ENCODE measurements around the gene WNT3A. TPM values are rescaled to one million over a fixed set of nuclear protein-coding genes. Genes with fewer than 3 reads are reported as not detected.

Gene WNT3A
- total RNA-seq, 1 donor from 2014 or later = 10.1 TPM

- DNase-seq (no peak), ATAC-seq (no peak)
- H3K27ac ChIP-seq = no peak overlapping the region
- H3K9me3 ChIP-seq = no peaks in the 10 kb centered on the region
- H3K27me3 ChIP-seq = peaks cover 22% of the 10 kb centered on the region
- TF ChIP-seq CTCF (IDR thresholded peaks at IDR 0.05) = no peak
- no peaks in the 10 kb centered on the region for H3K4me1 ChIP-seq
- H3K4me3 ChIP-seq = no peak overlapping the region
- no peaks in the 10 kb centered on the region for H3K36me3 ChIP-seq
- intact Hi-C loops (cut with DNase I) = no loop called here
Observed at GRCh38 chr1:228070173-228070572, 63.4 kb downstream of the WNT3A start.

GRCh38 chr1:228070851-228071250 is 64.1 kb downstream of the WNT3A start:
- no peak for DNase-seq
- Histone ChIP-seq H3K27me3 (peaks cover 15% of the 10 kb centered on the region), H3K36me3 (no peaks in the 10 kb centered on the region), H3K27ac (no peak overlapping the region), H3K4me1 (no peaks in the 10 kb centered on the region), H3K9me3 (no peaks in the 10 kb centered on the region), H3K4me3 (no peak overlapping the region)
- intact Hi-C loops (cut with DNase I) = no loop called here
- TF ChIP-seq CTCF (IDR thresholded peaks at IDR 0.05) = no peak
- ATAC-seq = no peak

GRCh38 chr1:228071839-228072657 is 65.2 kb downstream of the WNT3A start:
- DNase-seq (peak; percentile 36), ATAC-seq (no peak)
- H3K9me3 ChIP-seq = no peaks in the 10 kb centered on the region
- no peaks in the 10 kb centered on the region for H3K4me1 ChIP-seq
- H3K36me3 ChIP-seq = no peaks in the 10 kb centered on the region
- TF ChIP-seq CTCF (IDR thresholded peaks at IDR 0.05) = no peak
- peaks cover 4% of the 10 kb centered on the region for H3K27me3 ChIP-seq
- intact Hi-C loops (cut with DNase I) = no loop called here
- H3K4me3 ChIP-seq = no peak overlapping the region
- no peak overlapping the region for H3K27ac ChIP-seq

- DNase-seq = peak; percentile 50
- TF ChIP-seq CTCF (IDR thresholded peaks at IDR 0.05) = no peak
- Histone ChIP-seq H3K4me1 (no peaks in the 10 kb centered on the region), H3K36me3 (no peaks in the 10 kb centered on the region), H3K9me3 (no peaks in the 10 kb centered on the region), H3K27me3 (no peaks in the 10 kb centered on the region), H3K27ac (no peak overlapping the region), H3K4me3 (no peak overlapping the region)
- no peak for ATAC-seq
- intact Hi-C loops (cut with DNase I) = no loop called here
Observed at GRCh38 chr1:228072658-228073043, 65.9 kb downstream of the WNT3A start.

- H3K4me3 ChIP-seq = no peak overlapping the region
- ATAC-seq (no peak), DNase-seq (peak; percentile 60)
- H3K27ac ChIP-seq = no peak overlapping the region
- TF ChIP-seq CTCF (IDR thresholded peaks at IDR 0.05) = no peak
- no peaks in the 10 kb centered on the region for H3K36me3 ChIP-seq
- no peaks in the 10 kb centered on the region for H3K27me3 ChIP-seq
- intact Hi-C loops (cut with DNase I) = no loop called here
- no peaks in the 10 kb centered on the region for H3K9me3 ChIP-seq
- no peaks in the 10 kb centered on the region for H3K4me1 ChIP-seq
Observed at GRCh38 chr1:228073061-228073856, 66.5 kb downstream of the WNT3A start.

All from upper lobe of right lung (tissue), 1 donor.